Measurements from ENCODE around the gene SLC8A1.

- TF ChIP-seq, protein P1, sequence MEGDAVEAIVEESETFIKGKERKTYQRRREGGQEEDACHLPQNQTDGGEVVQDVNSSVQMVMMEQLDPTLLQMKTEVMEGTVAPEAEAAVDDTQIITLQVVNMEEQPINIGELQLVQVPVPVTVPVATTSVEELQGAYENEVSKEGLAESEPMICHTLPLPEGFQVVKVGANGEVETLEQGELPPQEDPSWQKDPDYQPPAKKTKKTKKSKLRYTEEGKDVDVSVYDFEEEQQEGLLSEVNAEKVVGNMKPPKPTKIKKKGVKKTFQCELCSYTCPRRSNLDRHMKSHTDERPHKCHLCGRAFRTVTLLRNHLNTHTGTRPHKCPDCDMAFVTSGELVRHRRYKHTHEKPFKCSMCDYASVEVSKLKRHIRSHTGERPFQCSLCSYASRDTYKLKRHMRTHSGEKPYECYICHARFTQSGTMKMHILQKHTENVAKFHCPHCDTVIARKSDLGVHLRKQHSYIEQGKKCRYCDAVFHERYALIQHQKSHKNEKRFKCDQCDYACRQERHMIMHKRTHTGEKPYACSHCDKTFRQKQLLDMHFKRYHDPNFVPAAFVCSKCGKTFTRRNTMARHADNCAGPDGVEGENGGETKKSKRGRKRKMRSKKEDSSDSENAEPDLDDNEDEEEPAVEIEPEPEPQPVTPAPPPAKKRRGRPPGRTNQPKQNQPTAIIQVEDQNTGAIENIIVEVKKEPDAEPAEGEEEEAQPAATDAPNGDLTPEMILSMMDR (conservative IDR thresholded peaks at IDR 0.05; ENCODE audit: low read length), result no peak
- TF ChIP-seq EZH2phosphoT487 (IDR thresholded peaks at IDR 0.05; ENCODE audit: borderline replicate concordance), result no peak
Observed at GRCh38 chr2:40204268-40204667, 247.6 kb downstream of the SLC8A1 start.
